GM23248 (cell line): ENCODE data around the gene NELFB. TPM values are rescaled to one million over a fixed set of nuclear protein-coding genes. Genes with fewer than 3 reads are reported as not detected.

Experiments
- DNase-seq: peaks from one replicate; pipeline ENCODE4 v3.0.0-alpha.2; 2015
- H2AFZ ChIP-seq: fragments of 200-600 bp; sonication (generic); 2 replicates; pipeline ENCODE4 v1.6.1; 2016; ENCODE audit warnings: antibody characterized with exemption
- H3F3A ChIP-seq: fragments of 200-600 bp; sonication (generic); 2 replicates; pipeline ENCODE4 v1.6.1; 2016; ENCODE audit warnings: mild to moderate bottlenecking, antibody characterized with exemption, mixed run types; ENCODE audit not compliant: insufficient read depth
- H3K27ac ChIP-seq: fragments of 200-600 bp; sonication (generic); 2 replicates; pipeline ENCODE4 v1.5.1; 2016; ENCODE audit warnings: mild to moderate bottlenecking
- H3K27me3 ChIP-seq: fragments of 200-600 bp; sonication (generic); replicated peaks from 2 replicates; pipeline ENCODE4 v1.6.1; 2016; ENCODE audit warnings: mild to moderate bottlenecking; ENCODE audit not compliant: insufficient read depth
- H3K36me3 ChIP-seq: fragments of 200-600 bp; sonication (generic); 2 replicates; pipeline ENCODE4 v1.6.1; 2016; ENCODE audit warnings: low read depth, mild to moderate bottlenecking
- H3K4me1 ChIP-seq: fragments of 200-600 bp; sonication (generic); 2 replicates; pipeline ENCODE4 v1.6.1; 2016; ENCODE audit warnings: mild to moderate bottlenecking; ENCODE audit not compliant: insufficient read depth
- H3K4me2 ChIP-seq: fragments of 200-600 bp; sonication (generic); one replicate; pipeline ENCODE4 v1.6.1; 2016; ENCODE audit warnings: mild to moderate bottlenecking; ENCODE audit not compliant: unreplicated experiment
- H3K4me3 ChIP-seq: fragments of 200-600 bp; sonication (generic); 2 replicates; pipeline ENCODE4 v1.5.1; 2016; ENCODE audit warnings: mild to moderate bottlenecking
- H3K79me2 ChIP-seq: fragments of 200-600 bp; sonication (generic); 2 replicates; pipeline ENCODE4 v1.6.1; 2016; ENCODE audit warnings: mild to moderate bottlenecking; ENCODE audit not compliant: insufficient read depth
- H3K9ac ChIP-seq: fragments of 200-600 bp; sonication (generic); 2 replicates; pipeline ENCODE4 v1.6.1; 2016; ENCODE audit warnings: mild to moderate bottlenecking
- H3K9me2 ChIP-seq: fragments of 200-600 bp; sonication (generic); 2 replicates; pipeline ENCODE4 v1.6.1; 2016; ENCODE audit warnings: mixed run types, mild to moderate bottlenecking, moderate library complexity; ENCODE audit not compliant: insufficient read depth
- H3K9me3 ChIP-seq: fragments of 200-600 bp; sonication (generic); one replicate; pipeline ENCODE4 v1.6.1; 2017; ENCODE audit warnings: low read depth
- H4K20me1 ChIP-seq: fragments of 200-600 bp; sonication (generic); 2 replicates; pipeline ENCODE4 v1.6.0; 2016; ENCODE audit not compliant: insufficient read depth
- EZH2 ChIP-seq: fragments of 200-600 bp; sonication (generic); IDR thresholded peaks from 2 replicates; pipeline ENCODE4 v1.6.1; 2018; ENCODE audit warnings: antibody characterized with exemption, mild to moderate bottlenecking; ENCODE audit not compliant: insufficient read depth, poor library complexity, severe bottlenecking
- EZH2phosphoT487 ChIP-seq: fragments of 200-600 bp; sonication (generic); IDR thresholded peaks from 2 replicates; pipeline ENCODE4 v1.6.1; 2018; ENCODE audit warnings: antibody characterized with exemption, moderate library complexity, mild to moderate bottlenecking, low read depth; ENCODE audit not compliant: insufficient read depth
- WGBS, 2 experiments: methylation state at CpG; one replicate each; pipeline ENCODE4 v1.1.6; 2015 to 2017; ENCODE audit warnings: low lambda C conversion rate in 2 of 2, low coverage in 1 of 2; ENCODE audit errors: missing lambda C conversion rate in 2 of 2; 5-methylcytosine and 5-hydroxymethylcytosine counted together
- in situ Hi-C: fragments of 300-500 bp; cut with MboI; formaldehyde crosslinking; loops from 2 replicates; pipeline ENCODE4 v1.15.0; 2020
- polyA plus RNA-seq: library from polyadenylated mRNA; unstranded; fragments of >200 nt; fragmentation: Nextera tagmentation; extraction: Ambion mirVana; gene quantifications from 2 replicates; pipeline ENCODE4 v1.2.1, GENCODE V29; 2016
- total RNA-seq: library from RNA; depleted of rRNA; stranded (reverse); fragments of >200 nt; shearing (Covaris generic); gene quantifications from 2 replicates; pipeline ENCODE4 v1.2.3, GENCODE V29; 2014

NELFB gene
- total and polyA plus RNA-seq, 2 experiments from 2014 or later = 34.4 to 65.0 TPM

DNA sequence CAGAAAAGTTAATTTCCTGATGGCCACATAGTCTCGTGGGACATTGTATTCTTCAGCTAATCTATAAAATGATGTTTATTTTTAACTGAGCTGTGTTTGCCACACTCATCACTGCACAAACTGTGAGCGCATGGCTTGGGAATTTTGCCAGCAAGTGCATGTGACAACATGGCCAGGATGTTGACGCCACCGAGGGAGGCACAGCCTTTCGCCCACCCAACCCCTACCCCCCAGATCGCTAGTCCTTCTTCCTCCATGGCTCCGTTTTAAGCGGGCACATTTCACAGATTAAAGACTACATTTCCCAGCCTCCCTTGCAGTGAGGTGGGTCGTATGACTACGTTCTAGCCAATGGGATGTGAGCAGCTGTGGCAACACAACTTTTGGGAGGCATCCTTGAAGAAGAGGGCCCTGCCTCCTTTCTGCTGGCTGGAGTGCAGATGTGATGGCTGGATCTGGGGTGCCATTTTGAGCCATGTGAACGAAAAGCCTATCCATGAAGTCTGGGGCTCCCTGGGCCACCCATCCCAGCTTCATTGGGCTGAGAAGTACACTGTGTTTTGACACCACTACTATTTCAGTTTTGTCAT, 39.1 kb downstream of the NELFB start:
- DNase-seq = peak; percentile 64
- Histone ChIP-seq H3K4me1 (no peaks in the 10 kb centered on the region), H4K20me1 (no peaks in the 10 kb centered on the region), H2AFZ (no peak overlapping the region), H3K4me3 (no peak overlapping the region), H3K4me2 (no peak overlapping the region), H3F3A (no peaks in the 10 kb centered on the region), H3K79me2 (no peaks in the 10 kb centered on the region), H3K27ac (no peak overlapping the region), H3K9me3 (no peaks in the 10 kb centered on the region), H3K36me3 (no peaks in the 10 kb centered on the region), H3K27me3 (peaks cover 22% of the 10 kb centered on the region), H3K9ac (no peak overlapping the region), H3K9me2 (no peaks in the 10 kb centered on the region)
- WGBS, 2 experiments = 50 to 56% methylated on average over 11 of the region's 11 CpGs
- in situ Hi-C loops = loop anchor here (10.0 kb wide), 1 partner anchor 111 kb away; no protein-coding TSS in a partner anchor
- no peak for TF ChIP-seq EZH2phosphoT487
- TF ChIP-seq EZH2 = no peak

DNA sequence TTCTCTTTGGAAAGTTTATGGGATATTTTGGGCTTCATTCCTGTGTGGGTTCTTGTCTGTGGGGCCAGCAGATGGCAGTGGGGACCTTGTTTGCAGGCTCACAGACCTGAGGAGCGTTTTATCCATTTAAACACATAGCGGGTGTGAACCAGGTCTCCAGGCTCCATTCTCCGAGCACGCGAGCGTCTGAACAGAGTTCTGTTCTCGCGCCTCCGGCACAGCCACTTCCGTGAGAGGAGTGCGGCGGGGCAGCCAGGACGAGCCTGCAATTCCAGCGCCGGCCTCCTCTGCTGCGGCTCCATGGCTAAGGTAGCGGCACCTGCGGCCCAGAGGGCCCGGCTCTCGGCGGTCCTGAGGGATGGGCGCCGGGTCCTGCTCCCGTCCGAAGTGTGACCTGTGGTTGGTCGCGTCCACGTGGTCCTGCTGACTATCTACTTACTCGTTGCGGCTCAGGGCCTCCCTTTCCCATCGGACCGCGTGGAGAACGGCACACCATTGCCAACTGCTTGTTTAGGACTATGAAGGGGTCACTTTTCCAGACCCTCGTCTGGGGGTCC, 39.6 kb downstream of the NELFB start:
- in situ Hi-C loops = loop anchor here (10.0 kb wide), 1 partner anchor 110 kb away; no protein-coding TSS in a partner anchor
- TF ChIP-seq EZH2phosphoT487 (no peak), EZH2 (no peak)

DNA sequence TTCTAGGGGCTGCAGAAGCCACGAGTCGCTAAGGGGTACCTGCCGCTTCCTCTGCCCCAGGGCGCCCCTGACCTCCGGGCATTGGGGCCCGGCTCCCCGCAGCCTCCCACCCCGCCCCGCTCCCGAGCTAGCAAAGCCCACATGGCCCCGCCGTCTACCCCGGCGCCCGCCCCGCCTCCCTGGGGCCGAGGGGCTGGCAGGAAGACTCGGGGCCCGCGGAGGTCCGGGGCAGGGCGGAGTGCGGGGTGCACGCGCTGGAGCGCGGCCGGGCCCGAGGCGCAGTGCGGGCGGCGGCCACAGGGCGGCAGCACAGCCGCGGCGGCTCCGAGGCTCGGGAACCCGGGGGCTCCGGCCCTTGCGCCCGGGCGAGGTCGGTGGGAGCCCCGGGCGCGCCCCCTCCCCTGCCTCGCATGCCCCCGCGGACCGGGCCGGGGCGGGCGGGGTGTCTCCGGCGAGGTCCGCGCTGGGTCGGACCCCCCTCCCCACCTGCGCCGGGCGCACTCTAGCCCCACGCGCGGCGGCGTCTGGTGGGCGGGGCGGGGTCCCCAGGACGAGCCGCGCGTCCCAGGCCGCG, 40.2 kb downstream of the NELFB start:
- peak; percentile 65 for DNase-seq
- Histone ChIP-seq H3K36me3 (no peaks in the 10 kb centered on the region), H3K9me2 (no peaks in the 10 kb centered on the region), H3F3A (no peaks in the 10 kb centered on the region), H3K27me3 (peaks cover 33% of the 10 kb centered on the region), H4K20me1 (no peaks in the 10 kb centered on the region), H2AFZ (0 out of 2 replicates have a peak overlapping the region, but pooled peaks have one; percentile 44), H3K9ac (no peak overlapping the region), H3K9me3 (no peaks in the 10 kb centered on the region), H3K79me2 (no peaks in the 10 kb centered on the region), H3K4me3 (peak overlapping the region; percentile 48; the same call in 1 of the 2 replicates), H3K27ac (no peak overlapping the region), H3K4me1 (no peaks in the 10 kb centered on the region), H3K4me2 (no peak overlapping the region)
- in situ Hi-C loops = loop anchor here (10.0 kb wide), 1 partner anchor 109 kb away; no protein-coding TSS in a partner anchor
- WGBS, 2 experiments = 0 to 1% methylated on average over 11 to 20 of the region's 76 CpGs
- no peak for TF ChIP-seq EZH2phosphoT487
- TF ChIP-seq EZH2 = no peak

More for the DNA sequence above, 39.6 kb downstream of the NELFB start:
- Histone ChIP-seq H3K4me1 (no peaks in the 10 kb centered on the region), H3K79me2 (no peaks in the 10 kb centered on the region), H3K9ac (no peak overlapping the region), H3K27ac (no peak overlapping the region), H3K4me3 (peak overlapping the region; percentile 48; the same call in 1 of the 2 replicates), H3K9me2 (no peaks in the 10 kb centered on the region), H4K20me1 (no peaks in the 10 kb centered on the region), H3K36me3 (no peaks in the 10 kb centered on the region), H2AFZ (0 out of 2 replicates have a peak overlapping the region, but pooled peaks have one; percentile 44), H3K4me2 (no peak overlapping the region), H3F3A (no peaks in the 10 kb centered on the region), H3K27me3 (peaks cover 28% of the 10 kb centered on the region), H3K9me3 (no peaks in the 10 kb centered on the region)
- WGBS, 2 experiments = 7 to 13% methylated on average over 35 of the region's 35 CpGs
- DNase-seq = peak; percentile 49

DNA sequence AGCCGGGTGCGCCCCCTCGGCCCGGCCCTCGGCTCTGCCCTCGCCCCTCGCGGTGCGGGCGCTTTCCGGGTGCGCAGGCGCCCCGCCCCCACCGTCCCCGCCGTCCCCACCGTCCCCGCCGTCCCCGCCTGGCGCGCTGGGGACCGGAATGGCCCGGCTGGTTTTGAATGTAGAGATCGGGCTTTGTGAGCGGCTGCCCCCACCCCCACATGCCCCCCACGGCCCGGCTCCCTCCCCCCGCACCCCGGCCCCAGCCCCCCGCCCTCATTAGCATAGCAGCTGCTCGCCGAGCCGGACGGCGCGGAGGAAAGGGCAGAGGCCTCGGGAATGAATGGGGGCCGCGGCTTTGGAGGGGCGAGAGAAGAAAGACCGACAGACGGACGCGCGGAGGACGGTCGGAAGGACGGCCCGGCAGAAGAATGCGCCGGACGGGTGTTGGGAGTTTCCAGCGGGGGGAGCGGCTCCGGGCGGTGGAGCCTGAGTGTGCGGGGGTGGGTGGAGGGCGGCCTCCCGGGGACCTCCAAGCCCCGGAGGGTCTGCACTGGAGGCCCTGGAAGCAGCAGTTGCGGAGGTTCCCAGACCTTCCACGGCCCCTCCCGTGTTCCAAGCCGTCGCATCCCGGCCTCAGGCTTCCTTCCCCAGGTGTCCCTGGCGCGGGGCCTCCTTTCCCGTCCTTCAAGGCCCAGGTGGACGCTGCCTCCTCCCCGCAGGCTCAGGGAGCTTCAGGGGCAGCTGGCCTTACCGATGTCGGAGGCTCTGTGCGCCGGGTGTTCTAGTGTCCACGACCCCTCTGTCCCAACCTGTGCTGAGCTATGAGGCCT, 40.9 kb downstream of the NELFB start:
- Histone ChIP-seq H3K27me3 (peaks cover 41% of the 10 kb centered on the region), H3K79me2 (no peaks in the 10 kb centered on the region), H3K4me3 (0 out of 2 replicates have a peak overlapping the region, but pooled peaks have one; percentile 48), H4K20me1 (no peaks in the 10 kb centered on the region), H3K27ac (no peak overlapping the region), H3K4me2 (no peak overlapping the region), H3K9me2 (no peaks in the 10 kb centered on the region), H2AFZ (no peak overlapping the region), H3F3A (no peaks in the 10 kb centered on the region), H3K4me1 (no peaks in the 10 kb centered on the region), H3K9me3 (no peaks in the 10 kb centered on the region), H3K9ac (no peak overlapping the region), H3K36me3 (no peaks in the 10 kb centered on the region)
- TF ChIP-seq EZH2phosphoT487 = no peak
- peak; percentile 80 for TF ChIP-seq EZH2
- WGBS, 2 experiments = 12 to 15% methylated on average over 29 to 48 of the region's 78 CpGs
- no peak for DNase-seq
- in situ Hi-C loops = loop anchor here (10.0 kb wide), 1 partner anchor 109 kb away; no protein-coding TSS in a partner anchor
